PFSK-1 (cell line): ENCODE measurements around the gene LORICRIN.

ENCODE experiments used
- POLR2AphosphoS5 ChIP-seq: IDR thresholded peaks from 2 replicates; pipeline ENCODE4 v1.6.1; 2012; ENCODE audit warnings: low read depth, mild to moderate bottlenecking, control low read depth, low read length, moderate library complexity
- SIN3A ChIP-seq: IDR thresholded peaks from 2 replicates; pipeline ENCODE4 v1.6.1; 2012; ENCODE audit warnings: mild to moderate bottlenecking, low read length, moderate library complexity, borderline replicate concordance; ENCODE audit not compliant: insufficient read depth
- TAF1 ChIP-seq: IDR thresholded peaks from 2 replicates; pipeline ENCODE4 v1.6.1; 2012; ENCODE audit warnings: low read length, control low read depth, borderline replicate concordance; ENCODE audit not compliant: insufficient read depth
- TF ChIP-seq, protein P1 (sequence below), 2 experiments: IDR thresholded peaks; 2 replicates each; pipeline versions ENCODE4 v1.6.1 to v1.8.0; 2011 to 2012; ENCODE audit warnings: low read depth in 2 of 2, low read length in 2 of 2, control low read depth in 1 of 2, inconsistent platforms in 1 of 2, mild to moderate bottlenecking in 1 of 2, moderate library complexity in 1 of 2; ENCODE audit not compliant: insufficient read depth in 1 of 2

DNA sequence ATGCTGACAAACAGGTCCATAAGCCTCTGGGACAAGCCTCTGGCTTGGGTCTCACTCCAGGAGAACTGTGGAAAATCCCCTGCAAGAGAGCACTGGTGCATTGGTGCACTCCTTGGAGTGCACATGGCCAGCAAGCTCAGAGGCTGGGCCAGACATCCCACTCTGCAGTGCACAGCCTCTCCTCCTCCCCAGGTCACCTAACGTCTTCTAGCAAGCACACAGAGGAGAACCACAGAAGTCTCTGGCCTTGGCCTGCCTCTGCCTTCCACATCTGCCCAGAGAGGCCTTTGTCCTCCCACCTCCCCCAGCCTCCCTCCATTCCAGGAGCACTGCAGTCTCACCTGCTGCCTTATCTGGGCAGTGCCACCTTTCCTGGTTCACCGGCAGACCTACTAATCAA, 49.1 kb downstream of the LORICRIN start:
- no peak for TF ChIP-seq TAF1
- no peak for TF ChIP-seq SIN3A
- TF ChIP-seq POLR2AphosphoS5 = no peak
- TF ChIP-seq, protein P1, sequence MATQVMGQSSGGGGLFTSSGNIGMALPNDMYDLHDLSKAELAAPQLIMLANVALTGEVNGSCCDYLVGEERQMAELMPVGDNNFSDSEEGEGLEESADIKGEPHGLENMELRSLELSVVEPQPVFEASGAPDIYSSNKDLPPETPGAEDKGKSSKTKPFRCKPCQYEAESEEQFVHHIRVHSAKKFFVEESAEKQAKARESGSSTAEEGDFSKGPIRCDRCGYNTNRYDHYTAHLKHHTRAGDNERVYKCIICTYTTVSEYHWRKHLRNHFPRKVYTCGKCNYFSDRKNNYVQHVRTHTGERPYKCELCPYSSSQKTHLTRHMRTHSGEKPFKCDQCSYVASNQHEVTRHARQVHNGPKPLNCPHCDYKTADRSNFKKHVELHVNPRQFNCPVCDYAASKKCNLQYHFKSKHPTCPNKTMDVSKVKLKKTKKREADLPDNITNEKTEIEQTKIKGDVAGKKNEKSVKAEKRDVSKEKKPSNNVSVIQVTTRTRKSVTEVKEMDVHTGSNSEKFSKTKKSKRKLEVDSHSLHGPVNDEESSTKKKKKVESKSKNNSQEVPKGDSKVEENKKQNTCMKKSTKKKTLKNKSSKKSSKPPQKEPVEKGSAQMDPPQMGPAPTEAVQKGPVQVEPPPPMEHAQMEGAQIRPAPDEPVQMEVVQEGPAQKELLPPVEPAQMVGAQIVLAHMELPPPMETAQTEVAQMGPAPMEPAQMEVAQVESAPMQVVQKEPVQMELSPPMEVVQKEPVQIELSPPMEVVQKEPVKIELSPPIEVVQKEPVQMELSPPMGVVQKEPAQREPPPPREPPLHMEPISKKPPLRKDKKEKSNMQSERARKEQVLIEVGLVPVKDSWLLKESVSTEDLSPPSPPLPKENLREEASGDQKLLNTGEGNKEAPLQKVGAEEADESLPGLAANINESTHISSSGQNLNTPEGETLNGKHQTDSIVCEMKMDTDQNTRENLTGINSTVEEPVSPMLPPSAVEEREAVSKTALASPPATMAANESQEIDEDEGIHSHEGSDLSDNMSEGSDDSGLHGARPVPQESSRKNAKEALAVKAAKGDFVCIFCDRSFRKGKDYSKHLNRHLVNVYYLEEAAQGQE (IDR thresholded peaks at IDR 0.05; ENCODE audit: insufficient read depth in 1 of 2, low read depth in 2 of 2, low read length in 2 of 2) = no peak
